ENCODE results near the gene ABCC2.
"Not testable (repeated sequence)": the region's sequence is repeated elsewhere in the genome, so short reads cannot be mapped to it uniquely, and the experiment has no call there.

ABCC2 gene

GRCh38 chr10:99782447-99783286 lies at the start of gene ABCC2:
TSS of gene ABCC2 (plus strand) at chr10:99782640. CDS start at chr10:99782845, 205 bp downstream.
- DNase-seq (ENCODE audit: low spot score) = no peak

- DNase-seq (ENCODE audit: low spot score) = no peak
Observed at GRCh38 chr10:99733366-99733765, 49.1 kb upstream of the ABCC2 start.

GRCh38 chr10:99734111-99734510 lies 48.3 kb upstream of the ABCC2 start:
- not testable (repeated sequence) for DNase-seq (ENCODE audit: low spot score)

- no peak for DNase-seq (ENCODE audit: low spot score)
Observed at GRCh38 chr10:99740260-99740659, 42.2 kb upstream of the ABCC2 start.

GRCh38 chr10:99740933-99741559 lies 41.4 kb upstream of the ABCC2 start:
- DNase-seq (ENCODE audit: low spot score) = no peak

- DNase-seq (ENCODE audit: low spot score) = no peak
Observed at GRCh38 chr10:99742254-99742653, 40.2 kb upstream of the ABCC2 start.

- DNase-seq (ENCODE audit: low spot score) = no peak
Observed at GRCh38 chr10:99742701-99743100, 39.7 kb upstream of the ABCC2 start.

- no peak for DNase-seq (ENCODE audit: low spot score)
Observed at GRCh38 chr10:99743841-99744240, 38.6 kb upstream of the ABCC2 start.

- DNase-seq (ENCODE audit: low spot score) = not testable (repeated sequence)
Observed at GRCh38 chr10:99746166-99746565, 36.3 kb upstream of the ABCC2 start.

GRCh38 chr10:99748823-99749451 lies 33.5 kb upstream of the ABCC2 start:
- no peak for DNase-seq (ENCODE audit: low spot score)

- no peak for DNase-seq (ENCODE audit: low spot score)
Observed at GRCh38 chr10:99750641-99751040, 31.8 kb upstream of the ABCC2 start.

GRCh38 chr10:99754670-99755069 lies 27.8 kb upstream of the ABCC2 start:
- no peak for DNase-seq (ENCODE audit: low spot score)

- no peak for DNase-seq (ENCODE audit: low spot score)
Observed at GRCh38 chr10:99756159-99756558, 26.3 kb upstream of the ABCC2 start.

- DNase-seq (ENCODE audit: low spot score) = no peak
Observed at GRCh38 chr10:99758211-99758891, 24.1 kb upstream of the ABCC2 start.

- DNase-seq (ENCODE audit: low spot score) = no peak
Observed at GRCh38 chr10:99760321-99760720, 22.1 kb upstream of the ABCC2 start.

- DNase-seq (ENCODE audit: low spot score) = no peak
Observed at GRCh38 chr10:99761365-99761764, 21.1 kb upstream of the ABCC2 start.

- DNase-seq (ENCODE audit: low spot score) = no peak
Observed at GRCh38 chr10:99765672-99766301, 16.7 kb upstream of the ABCC2 start.

- no peak for DNase-seq (ENCODE audit: low spot score)
Observed at GRCh38 chr10:99766302-99766681, 16.1 kb upstream of the ABCC2 start.

- no peak for DNase-seq (ENCODE audit: low spot score)
Observed at GRCh38 chr10:99767901-99768300, 14.5 kb upstream of the ABCC2 start.

- no peak for DNase-seq (ENCODE audit: low spot score)
Observed at GRCh38 chr10:99768556-99768955, 13.9 kb upstream of the ABCC2 start.

- no peak for DNase-seq (ENCODE audit: low spot score)
Observed at GRCh38 chr10:99769706-99770105, 12.7 kb upstream of the ABCC2 start.

Data from pons (tissue), 1 donor.